Ishikawa (cell line): ENCODE measurements around the gene ESYT2.

ENCODE experiments used
- CEBPB ChIP-seq: IDR thresholded peaks from 2 replicates; pipeline ENCODE4 v1.6.1; 2012
- EGR1 ChIP-seq: IDR thresholded peaks from 2 replicates; pipeline ENCODE4 v1.6.1; 2012
- EP300 ChIP-seq: IDR thresholded peaks from 2 replicates; pipeline ENCODE4 v1.6.1; 2012; ENCODE audit warnings: borderline replicate concordance
- MAX ChIP-seq: IDR thresholded peaks from 2 replicates; pipeline ENCODE4 v1.6.1; 2012
- NFIC ChIP-seq: IDR thresholded peaks from 2 replicates; pipeline ENCODE4 v1.6.1; 2012
- RAD21 ChIP-seq: IDR thresholded peaks from 2 replicates; pipeline ENCODE4 v1.6.1; 2012; ENCODE audit warnings: low read depth
- REST ChIP-seq: IDR thresholded peaks from 2 replicates; pipeline ENCODE4 v1.6.1; 2012; ENCODE audit warnings: low read depth, mild to moderate bottlenecking
- TAF1 ChIP-seq: IDR thresholded peaks from 2 replicates; pipeline ENCODE4 v1.6.1; 2012; ENCODE audit warnings: low read depth, mild to moderate bottlenecking
- TCF12 ChIP-seq: IDR thresholded peaks from 2 replicates; pipeline ENCODE4 v1.6.1; 2012; ENCODE audit warnings: low read depth
- YY1 ChIP-seq: IDR thresholded peaks from 2 replicates; pipeline ENCODE4 v1.6.1; 2012; ENCODE audit warnings: low read depth
- ZBTB7A ChIP-seq: IDR thresholded peaks from 2 replicates; pipeline ENCODE4 v1.6.1; 2012; ENCODE audit warnings: low read depth

- TF ChIP-seq REST (no peak), YY1 (no peak), TAF1 (no peak), RAD21 (no peak), EP300 (no peak), NFIC (no peak), MAX (no peak), TCF12 (no peak), ZBTB7A (no peak), CEBPB (no peak), EGR1 (no peak)
Measured at GRCh38 chr7:158836692-158837091, 7.4 kb upstream of the ESYT2 start.
